ENCODE results near the gene UFSP2.

- no peak for TF ChIP-seq EZH2phosphoT487 (conservative IDR thresholded peaks at IDR 0.05; ENCODE audit: low read length)
- TF ChIP-seq CTCF (IDR thresholded peaks at IDR 0.05; ENCODE audit: insufficient read depth, low read length, poor library complexity, severe bottlenecking), result no peak
Observed at GRCh38 chr4:185411849-185412248, 13.9 kb downstream of the UFSP2 start.

Measured in SU-DHL-6 (cell line).